ENCODE data around the gene TLK2. TPM values are rescaled to one million over a fixed set of nuclear protein-coding genes. Genes with fewer than 3 reads are reported as not detected.

The TLK2 gene
- total RNA-seq, 3 donors from 2014 or later, result 39.8 to 59.0 (median 42.0) TPM

DNA sequence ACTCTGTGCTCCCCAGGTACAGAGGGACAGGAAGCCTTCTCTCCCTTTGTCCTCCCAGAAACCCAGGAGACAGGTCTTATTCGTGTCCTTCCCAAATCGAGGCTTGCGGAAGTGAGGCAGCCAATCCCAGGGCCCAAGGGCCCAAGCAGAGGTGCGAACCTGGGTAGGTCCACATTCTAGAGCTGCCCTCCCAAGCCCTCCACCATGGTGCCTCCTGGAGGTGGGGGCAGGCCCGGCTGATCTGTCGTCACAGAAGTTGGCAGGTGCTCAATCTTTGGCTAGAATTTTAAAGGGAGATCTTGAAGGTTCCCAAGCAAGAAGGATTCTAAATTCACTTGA, 170.3 kb downstream of the TLK2 start:
- Histone ChIP-seq H3K27me3 (no peaks in the 10 kb centered on the region), H3K9me3 (no peaks in the 10 kb centered on the region), H3K4me1 (peaks cover 2 to 11% of the 10 kb centered on the region in 2 donors), H3K36me3 (no peaks in the 10 kb centered on the region), H3K27ac (peak overlapping the region in 1 of 2 donors; percentile 55), H3K4me3 (no peak overlapping the region)
- TF ChIP-seq POLR2AphosphoS5 (IDR thresholded peaks at IDR 0.05), result no peak
- TF ChIP-seq, protein P1, sequence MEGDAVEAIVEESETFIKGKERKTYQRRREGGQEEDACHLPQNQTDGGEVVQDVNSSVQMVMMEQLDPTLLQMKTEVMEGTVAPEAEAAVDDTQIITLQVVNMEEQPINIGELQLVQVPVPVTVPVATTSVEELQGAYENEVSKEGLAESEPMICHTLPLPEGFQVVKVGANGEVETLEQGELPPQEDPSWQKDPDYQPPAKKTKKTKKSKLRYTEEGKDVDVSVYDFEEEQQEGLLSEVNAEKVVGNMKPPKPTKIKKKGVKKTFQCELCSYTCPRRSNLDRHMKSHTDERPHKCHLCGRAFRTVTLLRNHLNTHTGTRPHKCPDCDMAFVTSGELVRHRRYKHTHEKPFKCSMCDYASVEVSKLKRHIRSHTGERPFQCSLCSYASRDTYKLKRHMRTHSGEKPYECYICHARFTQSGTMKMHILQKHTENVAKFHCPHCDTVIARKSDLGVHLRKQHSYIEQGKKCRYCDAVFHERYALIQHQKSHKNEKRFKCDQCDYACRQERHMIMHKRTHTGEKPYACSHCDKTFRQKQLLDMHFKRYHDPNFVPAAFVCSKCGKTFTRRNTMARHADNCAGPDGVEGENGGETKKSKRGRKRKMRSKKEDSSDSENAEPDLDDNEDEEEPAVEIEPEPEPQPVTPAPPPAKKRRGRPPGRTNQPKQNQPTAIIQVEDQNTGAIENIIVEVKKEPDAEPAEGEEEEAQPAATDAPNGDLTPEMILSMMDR (IDR thresholded peaks at IDR 0.05), result no peak
- TF ChIP-seq POLR2A (IDR thresholded peaks at IDR 0.05), result no peak
- intact Hi-C loops (cut with DNase I; ENCODE audit: low total_unique reads), result no loop called here
- DNase-seq (ENCODE audit: low spot score in 2 of 2), result no peak

DNA sequence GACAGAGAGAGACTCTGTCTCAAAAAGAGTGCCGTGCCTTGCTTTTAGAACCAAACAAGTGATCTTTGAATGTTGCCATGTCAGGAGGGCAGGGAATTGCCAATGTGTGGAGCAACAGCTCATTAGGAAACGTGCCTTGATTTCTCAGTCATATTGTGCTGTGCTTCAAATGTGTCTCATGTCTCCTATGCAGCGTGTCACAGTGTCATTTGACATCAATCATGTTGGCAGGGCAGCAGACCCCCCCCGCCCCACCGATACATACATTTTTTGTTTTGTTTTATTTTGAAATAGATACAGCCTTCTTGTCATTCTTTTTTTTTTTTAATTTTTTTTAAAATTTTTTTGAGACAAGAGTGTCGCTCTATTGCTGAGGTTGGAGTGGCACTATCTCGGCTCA, 170.9 kb downstream of the TLK2 start:
- no peak for DNase-seq (ENCODE audit: low spot score in 2 of 2)

DNA sequence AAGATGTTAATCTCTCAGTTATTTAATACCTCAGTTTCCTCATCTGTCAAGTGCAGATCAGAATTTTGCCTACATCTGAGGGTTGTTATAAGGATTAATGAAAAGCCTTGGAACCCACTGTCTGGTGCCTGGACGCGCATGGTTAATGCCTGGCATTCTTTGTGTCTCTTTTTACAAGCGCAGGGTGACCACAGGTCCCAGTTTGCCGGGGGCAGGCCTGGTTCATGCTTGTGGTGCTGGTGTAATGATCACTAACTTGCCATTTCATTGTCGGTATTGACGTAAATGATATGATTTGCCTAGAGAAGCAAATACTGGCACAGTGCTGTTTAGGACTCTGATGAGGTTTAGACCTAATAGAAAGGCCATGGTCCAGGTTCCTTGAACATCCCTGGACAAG, 172.0 kb downstream of the TLK2 start:
- Histone ChIP-seq H3K27me3 (no peaks in the 10 kb centered on the region), H3K36me3 (no peaks in the 10 kb centered on the region), H3K4me1 (peaks cover 6 to 13% of the 10 kb centered on the region in 2 donors), H3K9me3 (no peaks in the 10 kb centered on the region), H3K27ac (no peak overlapping the region), H3K4me3 (no peak overlapping the region)
- intact Hi-C loops (cut with DNase I; ENCODE audit: low total_unique reads), result no loop called here
- DNase-seq (ENCODE audit: low spot score in 2 of 2), result no peak
- TF ChIP-seq POLR2A (IDR thresholded peaks at IDR 0.05) (no peak), POLR2AphosphoS5 (IDR thresholded peaks at IDR 0.05) (no peak)
- TF ChIP-seq, protein P1 (IDR thresholded peaks at IDR 0.05), result no peak

More for the DNA sequence above, 170.9 kb downstream of the TLK2 start:
- intact Hi-C loops (cut with DNase I; ENCODE audit: low total_unique reads), result no loop called here
- Histone ChIP-seq H3K27me3 (no peaks in the 10 kb centered on the region), H3K4me1 (peaks cover 6 to 13% of the 10 kb centered on the region in 2 donors), H3K36me3 (no peaks in the 10 kb centered on the region), H3K4me3 (no peak overlapping the region), H3K9me3 (no peaks in the 10 kb centered on the region), H3K27ac (peak overlapping the region in 1 of 2 donors; percentile 3)
- no peak for TF ChIP-seq POLR2AphosphoS5 (IDR thresholded peaks at IDR 0.05)

DNA sequence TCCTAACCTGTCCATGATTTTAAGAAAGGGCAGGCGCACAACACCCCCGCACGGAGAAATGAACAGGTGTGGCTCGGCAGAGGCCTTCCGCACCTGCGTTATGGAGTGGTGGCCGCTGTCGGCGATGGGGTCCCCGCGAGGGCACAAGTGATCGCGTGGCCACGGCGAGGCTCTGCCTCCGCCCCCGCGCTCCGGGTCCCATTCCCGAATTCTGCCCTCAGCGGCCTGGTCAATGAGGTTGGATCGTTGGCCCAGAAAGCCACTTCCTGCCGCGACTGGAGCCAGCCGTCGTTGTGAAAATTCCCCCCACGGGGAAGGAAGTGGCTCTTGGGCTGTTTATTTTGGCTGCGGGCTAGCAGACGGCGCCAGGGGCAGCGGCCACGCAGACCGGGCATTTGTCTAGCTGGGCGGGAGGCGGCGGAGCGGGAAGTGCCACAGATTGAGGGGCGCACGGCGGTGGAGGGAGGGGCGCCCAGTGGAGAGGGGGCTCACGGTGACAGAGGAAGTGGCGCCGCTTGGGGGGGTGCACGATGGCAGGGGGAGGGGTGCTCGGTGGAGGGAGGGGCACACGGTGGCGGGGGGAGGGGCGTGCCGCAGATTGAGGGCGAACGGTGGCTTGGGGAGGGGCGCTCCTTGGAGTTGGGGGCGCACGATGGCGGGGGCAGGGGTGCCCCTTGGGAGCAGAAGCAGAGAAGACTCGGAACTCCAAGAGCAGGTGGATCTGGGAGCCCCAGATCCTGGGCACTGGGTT, 173.8 kb downstream of the TLK2 start:
- TF ChIP-seq POLR2AphosphoS5 (IDR thresholded peaks at IDR 0.05), result peak in 2 of 3 donors; percentile 44 to 51
- TF ChIP-seq, protein P1 (IDR thresholded peaks at IDR 0.05), result no peak
- H3K27me3 ChIP-seq, result no peaks in the 10 kb centered on the region
- DNase-seq (ENCODE audit: low spot score in 2 of 2), result peak; percentile 50 to 65
- peak overlapping the region; percentile 67 to 74 for H3K27ac ChIP-seq
- no peaks in the 10 kb centered on the region for H3K36me3 ChIP-seq
- peaks cover 6 to 13% of the 10 kb centered on the region in 2 donors for H3K4me1 ChIP-seq
- peak overlapping the region; percentile 44 to 71 (median 52) for H3K4me3 ChIP-seq
- intact Hi-C loops (cut with DNase I; ENCODE audit: low total_unique reads), result no loop called here
- no peaks in the 10 kb centered on the region for H3K9me3 ChIP-seq

DNA sequence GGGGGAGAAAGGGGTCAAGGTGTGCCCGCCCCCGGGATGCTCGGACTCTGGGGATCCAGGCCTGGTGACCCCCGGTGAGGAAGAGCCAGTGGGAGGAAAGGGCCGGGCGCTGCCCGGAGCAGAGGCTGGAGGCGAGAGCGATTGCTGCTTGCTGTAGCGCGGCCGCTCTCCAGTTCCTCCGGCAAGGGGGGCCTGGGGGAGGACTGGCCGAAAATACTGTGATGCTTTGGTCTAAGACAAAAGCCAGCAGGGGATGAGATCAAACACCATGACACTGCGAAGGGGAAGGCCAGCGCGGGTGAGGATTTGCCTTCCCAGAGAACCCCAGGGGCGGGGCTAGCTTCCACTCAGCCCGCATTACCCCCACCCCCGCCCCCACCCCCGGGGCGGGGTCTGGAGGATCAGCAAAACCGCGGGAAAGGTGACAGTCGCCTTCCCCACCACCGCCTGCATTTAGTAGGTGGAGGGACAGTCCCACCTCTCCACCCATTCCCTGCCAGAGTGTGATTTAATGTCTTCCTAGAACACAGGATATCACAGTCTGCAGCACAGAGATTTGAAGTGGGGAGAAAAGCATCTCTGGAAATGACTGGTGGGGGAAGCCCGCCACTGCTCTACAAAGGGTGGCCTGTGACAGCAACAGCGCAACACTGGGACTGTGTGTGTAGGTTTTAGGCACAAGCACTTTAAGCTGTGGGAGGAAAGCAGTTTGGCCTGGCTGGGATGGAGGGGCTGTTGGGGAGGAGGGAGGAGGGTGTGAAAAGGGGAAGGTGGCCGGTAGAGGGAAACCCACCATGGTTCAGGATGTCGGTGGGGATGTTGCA, 174.6 kb downstream of the TLK2 start:
- Histone ChIP-seq H3K4me1 (peaks cover 11 to 13% of the 10 kb centered on the region in 2 donors), H3K36me3 (no peaks in the 10 kb centered on the region), H3K4me3 (peak overlapping the region; percentile 44 to 71 (median 52)), H3K27me3 (no peaks in the 10 kb centered on the region), H3K9me3 (no peaks in the 10 kb centered on the region), H3K27ac (peak overlapping the region; percentile 67 to 74)
- intact Hi-C loops (cut with DNase I; ENCODE audit: low total_unique reads), result no loop called here
- DNase-seq (ENCODE audit: low spot score in 2 of 2), result peak in 1 of 2 donors; percentile 63
- TF ChIP-seq POLR2AphosphoS5 (IDR thresholded peaks at IDR 0.05) (no peak), POLR2A (IDR thresholded peaks at IDR 0.05) (no peak)
- TF ChIP-seq, protein P1 (IDR thresholded peaks at IDR 0.05), result no peak
